ENCODE data around the gene FOSB. TPM values are rescaled to one million over a fixed set of nuclear protein-coding genes. Genes with fewer than 3 reads are reported as not detected.

The FOSB gene
- total and polyA plus RNA-seq, 9 of the 15 experiments (the other 6 are each of a cell fraction or from before 2014, with no cell fraction given): 0.11 to 2.7 (median 0.73) TPM

- TF ChIP-seq DEAF1 (CRISPR knock-in tag; IDR thresholded peaks at IDR 0.05): no peak
- no peak for TF ChIP-seq ZNF586 (CRISPR knock-in tag; conservative IDR thresholded peaks at IDR 0.05)
- TF ChIP-seq ZNF316 (IDR thresholded peaks at IDR 0.05): no peak
- TF ChIP-seq XRCC4 (IDR thresholded peaks at IDR 0.05; ENCODE audit: extremely low read depth, insufficient read depth, insufficient read length): no peak
- TF ChIP-seq E2F1 (CRISPR knock-in tag; IDR thresholded peaks at IDR 0.05): peak; percentile 90
- no peak for TF ChIP-seq TFE3 (CRISPR knock-in tag; IDR thresholded peaks at IDR 0.05)
- no peak for TF ChIP-seq PRDM10 (IDR thresholded peaks at IDR 0.05; ENCODE audit: partially characterized antibody)
- TF ChIP-seq, protein P1, sequence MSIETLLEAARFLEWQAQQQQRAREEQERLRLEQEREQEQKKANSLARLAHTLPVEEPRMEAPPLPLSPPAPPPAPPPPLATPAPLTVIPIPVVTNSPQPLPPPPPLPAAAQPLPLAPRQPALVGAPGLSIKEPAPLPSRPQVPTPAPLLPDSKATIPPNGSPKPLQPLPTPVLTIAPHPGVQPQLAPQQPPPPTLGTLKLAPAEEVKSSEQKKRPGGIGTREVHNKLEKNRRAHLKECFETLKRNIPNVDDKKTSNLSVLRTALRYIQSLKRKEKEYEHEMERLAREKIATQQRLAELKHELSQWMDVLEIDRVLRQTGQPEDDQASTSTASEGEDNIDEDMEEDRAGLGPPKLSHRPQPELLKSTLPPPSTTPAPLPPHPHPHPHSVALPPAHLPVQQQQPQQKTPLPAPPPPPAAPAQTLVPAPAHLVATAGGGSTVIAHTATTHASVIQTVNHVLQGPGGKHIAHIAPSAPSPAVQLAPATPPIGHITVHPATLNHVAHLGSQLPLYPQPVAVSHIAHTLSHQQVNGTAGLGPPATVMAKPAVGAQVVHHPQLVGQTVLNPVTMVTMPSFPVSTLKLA (conservative IDR thresholded peaks at IDR 0.05): peak; percentile 92 to 96
- no peak for TF ChIP-seq RCOR1 (IDR thresholded peaks at IDR 0.05; ENCODE audit: borderline replicate concordance in 1 of 2, low read depth in 2 of 2, low read length in 2 of 2)
- TF ChIP-seq, protein P2, sequence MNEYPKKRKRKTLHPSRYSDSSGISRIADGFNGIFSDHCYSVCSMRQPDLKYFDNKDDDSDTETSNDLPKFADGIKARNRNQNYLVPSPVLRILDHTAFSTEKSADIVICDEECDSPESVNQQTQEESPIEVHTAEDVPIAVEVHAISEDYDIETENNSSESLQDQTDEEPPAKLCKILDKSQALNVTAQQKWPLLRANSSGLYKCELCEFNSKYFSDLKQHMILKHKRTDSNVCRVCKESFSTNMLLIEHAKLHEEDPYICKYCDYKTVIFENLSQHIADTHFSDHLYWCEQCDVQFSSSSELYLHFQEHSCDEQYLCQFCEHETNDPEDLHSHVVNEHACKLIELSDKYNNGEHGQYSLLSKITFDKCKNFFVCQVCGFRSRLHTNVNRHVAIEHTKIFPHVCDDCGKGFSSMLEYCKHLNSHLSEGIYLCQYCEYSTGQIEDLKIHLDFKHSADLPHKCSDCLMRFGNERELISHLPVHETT (CRISPR knock-in tag; conservative IDR thresholded peaks at IDR 0.05 in 1 of 2, IDR thresholded peaks at IDR 0.05 in 1 of 2): no peak
- no peak for TF ChIP-seq SFPQ (IDR thresholded peaks at IDR 0.05; ENCODE audit: low read depth, low read length)
These were observed at the start of gene FOSB (continued) for GRCh38 chr19:45467456-45468158.
